Prostate gland (tissue), 2 donors: Measurements from ENCODE around the gene TLR8.

ENCODE experiments used
- POLR2AphosphoS5 ChIP-seq: sonication (generic); formaldehyde crosslinking; IDR thresholded peaks from one replicate; pipeline ENCODE4 v1.6.1; 2017; ENCODE audit warnings: antibody characterized with exemption
- TF ChIP-seq, protein P1 (sequence below), 4 experiments: fragments of 200-600 bp in 2 of 4; fragments of 450-650 bp in 2 of 4; sonication (generic) in 2 of 4; IDR thresholded peaks; 1 replicate in 3 of 4; 2 replicates in 1 of 4; pipeline ENCODE4 v1.5.1; 2016 to 2019; ENCODE audit warnings: antibody characterized with exemption in 4 of 4, mild to moderate bottlenecking in 2 of 4, moderate library complexity in 2 of 4

DNA sequence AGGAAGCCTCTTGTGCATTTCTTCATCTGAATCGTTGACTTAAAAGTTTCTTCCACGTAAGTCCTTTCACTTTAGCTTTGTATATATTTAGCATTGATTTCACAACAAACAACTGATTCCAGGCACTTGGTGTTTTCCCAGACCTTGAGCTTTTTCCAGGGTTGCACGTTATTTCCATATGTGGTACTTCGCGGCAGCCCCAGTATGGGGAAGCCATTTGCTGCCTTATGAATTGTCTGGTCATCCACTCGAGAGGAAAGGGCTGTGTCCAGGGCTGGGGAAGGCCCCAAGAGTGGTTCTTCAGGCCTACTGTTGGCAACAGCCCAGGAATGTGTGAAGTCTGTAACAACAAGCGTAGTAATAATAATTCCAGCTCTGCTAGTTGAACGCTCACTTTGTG is 2.8 kb upstream of the TLR8 start:
- TF ChIP-seq, protein P1, sequence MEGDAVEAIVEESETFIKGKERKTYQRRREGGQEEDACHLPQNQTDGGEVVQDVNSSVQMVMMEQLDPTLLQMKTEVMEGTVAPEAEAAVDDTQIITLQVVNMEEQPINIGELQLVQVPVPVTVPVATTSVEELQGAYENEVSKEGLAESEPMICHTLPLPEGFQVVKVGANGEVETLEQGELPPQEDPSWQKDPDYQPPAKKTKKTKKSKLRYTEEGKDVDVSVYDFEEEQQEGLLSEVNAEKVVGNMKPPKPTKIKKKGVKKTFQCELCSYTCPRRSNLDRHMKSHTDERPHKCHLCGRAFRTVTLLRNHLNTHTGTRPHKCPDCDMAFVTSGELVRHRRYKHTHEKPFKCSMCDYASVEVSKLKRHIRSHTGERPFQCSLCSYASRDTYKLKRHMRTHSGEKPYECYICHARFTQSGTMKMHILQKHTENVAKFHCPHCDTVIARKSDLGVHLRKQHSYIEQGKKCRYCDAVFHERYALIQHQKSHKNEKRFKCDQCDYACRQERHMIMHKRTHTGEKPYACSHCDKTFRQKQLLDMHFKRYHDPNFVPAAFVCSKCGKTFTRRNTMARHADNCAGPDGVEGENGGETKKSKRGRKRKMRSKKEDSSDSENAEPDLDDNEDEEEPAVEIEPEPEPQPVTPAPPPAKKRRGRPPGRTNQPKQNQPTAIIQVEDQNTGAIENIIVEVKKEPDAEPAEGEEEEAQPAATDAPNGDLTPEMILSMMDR (IDR thresholded peaks at IDR 0.05) = no peak
- no peak for TF ChIP-seq POLR2AphosphoS5
